Ovary (tissue), 9 donors: ENCODE measurements around the gene UNC5C. TPM values are rescaled to one million over a fixed set of nuclear protein-coding genes. Genes with fewer than 3 reads are reported as not detected.

Experiments
- DNase-seq, 5 donors: peaks; one replicate each; pipeline ENCODE4 v3.0.0-alpha.2; 2019 to 2020
- H3K27ac ChIP-seq, 2 donors: fragments of 200-600 bp; one replicate each; pipeline versions ENCODE4 v1.5.1 to v1.8.0; 2019 to 2022
- H3K27me3 ChIP-seq: fragments of 200-600 bp; one replicate; pipeline ENCODE4 v1.8.0; 2022
- H3K36me3 ChIP-seq: fragments of 200-600 bp; sonication (generic); one replicate; pipeline ENCODE4 v1.5.1; 2019
- H3K4me1 ChIP-seq: one replicate; pipeline ENCODE4 v1.8.1; 2013; ENCODE audit warnings: mild to moderate bottlenecking, moderate library complexity; ENCODE audit not compliant: insufficient read depth
- H3K4me3 ChIP-seq: fragments of 200-600 bp; sonication (generic); one replicate; pipeline ENCODE4 v1.5.1; 2017
- H3K9me3 ChIP-seq, 2 donors: fragments of 200-600 bp in 1 of 2; sonication (generic) in 1 of 2; one replicate each; pipeline versions ENCODE4 v1.5.1 to v1.8.1; 2013 to 2019; ENCODE audit warnings: mild to moderate bottlenecking in 1 of 2, moderate library complexity in 1 of 2
- CTCF ChIP-seq, 3 donors: fragments of 450-650 bp in 2 of 3; fragments of 200-600 bp in 1 of 3; IDR thresholded peaks; one replicate each; pipeline versions ENCODE4 v1.5.1 to v1.8.0; 2016 to 2022; ENCODE audit warnings: antibody characterized with exemption in 3 of 3, mild to moderate bottlenecking in 1 of 3
- EP300 ChIP-seq: sonication (generic); formaldehyde crosslinking; IDR thresholded peaks from one replicate; pipeline ENCODE4 v1.6.1; 2017; ENCODE audit warnings: antibody characterized with exemption
- POLR2A ChIP-seq: fragments of 450-650 bp; IDR thresholded peaks from one replicate; pipeline ENCODE4 v1.6.1; 2017; ENCODE audit warnings: antibody characterized with exemption, mild to moderate bottlenecking, moderate library complexity
- WGBS, 3 donors: extraction: QIAGEN DNeasy Blood & Tissue Kit in 1 of 3; methylation state at CpG; one replicate each; pipeline versions ENCODE4 v1.1.5 to v1.1.7; 2013 to 2017; 5-methylcytosine and 5-hydroxymethylcytosine counted together
- intact Hi-C, 4 donors: fragments of 100-400 bp; cut with DNase I; formaldehyde crosslinking; loops; one replicate each; pipeline versions ENCODE4 v1.11.0 to v1.15.1; 2022 to 2023
- polyA plus RNA-seq, 2 donors: library from polyadenylated mRNA; stranded (reverse); fragments of 200-250 nt in 1 of 2; fragments of 350-450 nt in 1 of 2; fragmentation: Illumina TruSeq in 1 of 2; extraction: RNeasy Lipid Tissue Mini Kit (QIAGEN cat#74804) in 1 of 2; gene quantifications; one replicate each; pipeline ENCODE4 v1.2.3, GENCODE V29; 2013 to 2014
- total RNA-seq, 7 donors: library from RNA; depleted of rRNA in 2 of 7; stranded (reverse); fragments of >200 nt in 2 of 7; fragmentation: NEBNext Ultra II Directional in 3 of 7; extraction: Animal tissue kit (Norgen Biotek cat#: 25700) in 3 of 7; gene quantifications; one replicate each; pipeline versions ENCODE4 v1.1.0 to v1.2.4, GENCODE V29; 2016 to 2023
- donor health status: DM: no; HTN: no; CAD: no; lungs with moderate emphysema.
- donor health status: DM: no; HTN: no; CAD: no.
- donor health status: Bipolar disorder and iron deficiency.
- donor health status: DM: yes; HTN: yes; CAD: no.
- donor health status: DM: no; HTN: no; CAD: no.
- donor health status: DM: yes; HTN: yes; CAD: no.

UNC5C gene
- total and polyA plus RNA-seq, 9 donors, result 1.8 to 9.4 (median 3.9) TPM

DNA sequence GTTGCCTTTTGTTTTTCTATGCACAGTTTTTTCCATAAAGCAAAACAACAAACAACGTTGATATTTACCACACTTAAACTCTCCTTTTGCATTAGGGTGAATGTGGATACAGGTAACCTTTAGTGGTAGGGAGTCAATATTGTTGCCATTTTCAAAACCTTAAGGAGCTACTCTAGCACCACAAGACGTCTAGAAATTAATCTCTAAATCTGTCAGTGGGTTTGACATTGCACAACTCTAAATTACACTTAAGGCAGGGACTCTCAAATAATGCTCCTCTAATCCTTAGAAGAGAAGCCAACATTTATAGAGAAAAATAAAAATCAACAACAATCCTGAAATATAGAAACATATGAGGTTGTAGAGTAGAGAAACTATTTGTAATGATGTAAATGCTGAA, 297.2 kb downstream of the UNC5C start:
- intact Hi-C loops, result no loop called here
- H3K4me1 ChIP-seq, result no peaks in the 10 kb centered on the region
- H3K27me3 ChIP-seq, result no peaks in the 10 kb centered on the region
- H3K36me3 ChIP-seq, result no peaks in the 10 kb centered on the region
- 65 to 76% (median 67%) methylated on average over 2 of the region's 2 CpGs for WGBS, 3 donors
- no peak for TF ChIP-seq CTCF (IDR thresholded peaks at IDR 0.05)
- TF ChIP-seq POLR2A, result no peak
- no peak for TF ChIP-seq EP300
- no peak overlapping the region for H3K4me3 ChIP-seq
- no peak for DNase-seq
- H3K27ac ChIP-seq, result no peak overlapping the region
- no peaks in the 10 kb centered on the region for H3K9me3 ChIP-seq

- Histone ChIP-seq H3K9me3 (no peaks in the 10 kb centered on the region), H3K27ac (no peak overlapping the region), H3K4me3 (no peak overlapping the region), H3K27me3 (no peaks in the 10 kb centered on the region), H3K36me3 (no peaks in the 10 kb centered on the region), H3K4me1 (no peaks in the 10 kb centered on the region)
- DNase-seq, result no peak
- intact Hi-C loops, result no loop called here
- WGBS, 3 donors, result 70 to 79% (median 78%) methylated on average over 7 of the region's 7 CpGs
- TF ChIP-seq POLR2A, result no peak
- TF ChIP-seq CTCF (IDR thresholded peaks at IDR 0.05), result no peak
Observed at GRCh38 chr4:95250544-95251137, 298.1 kb downstream of the UNC5C start.

- no peak for DNase-seq
- intact Hi-C loops, result no loop called here
- H3K4me3 ChIP-seq, result no peak overlapping the region
- no peak for TF ChIP-seq POLR2A
- TF ChIP-seq CTCF (IDR thresholded peaks at IDR 0.05), result no peak
- TF ChIP-seq EP300, result no peak
- WGBS, 3 donors, result 63 to 71% (median 69%) methylated on average over 3 of the region's 3 CpGs
- no peaks in the 10 kb centered on the region for H3K4me1 ChIP-seq
- H3K9me3 ChIP-seq, result no peaks in the 10 kb centered on the region
- no peaks in the 10 kb centered on the region for H3K27me3 ChIP-seq
- no peaks in the 10 kb centered on the region for H3K36me3 ChIP-seq
- no peak overlapping the region for H3K27ac ChIP-seq
Observed at GRCh38 chr4:95249426-95250021, 299.2 kb downstream of the UNC5C start.

DNA sequence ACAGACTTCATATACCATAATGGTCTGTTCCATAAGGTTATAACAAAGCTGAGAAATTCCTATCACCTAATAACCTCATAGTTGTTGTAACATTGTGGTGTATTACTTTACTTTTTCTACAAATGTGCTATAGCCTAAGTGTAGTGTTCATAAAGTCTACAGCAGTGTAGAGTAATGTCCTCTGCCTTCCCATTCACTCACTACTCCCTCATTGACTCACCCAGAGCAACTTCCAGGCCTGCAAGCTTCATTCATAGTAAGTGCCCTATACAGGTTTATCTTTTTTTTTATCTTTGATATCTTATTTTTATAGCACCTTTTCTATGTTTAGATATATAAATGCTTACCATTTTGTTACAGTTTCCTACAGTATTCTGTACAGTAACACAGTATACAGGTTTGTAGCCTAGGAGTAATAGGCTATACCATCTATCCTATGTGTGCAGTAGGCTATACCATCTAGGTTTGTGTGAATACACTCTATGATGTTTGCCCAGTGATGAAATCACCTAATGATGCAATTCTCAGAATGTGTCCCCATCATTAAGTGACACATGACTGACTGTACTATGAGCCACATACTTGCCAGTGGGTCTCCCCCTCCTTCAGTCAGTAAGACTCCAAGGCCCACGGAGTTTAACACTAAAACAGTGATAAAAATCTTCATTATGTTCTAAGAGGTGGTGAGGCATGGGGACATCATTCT, 299.9 kb downstream of the UNC5C start:
- no peak for DNase-seq
- Histone ChIP-seq H3K4me1 (no peaks in the 10 kb centered on the region), H3K4me3 (no peak overlapping the region), H3K27ac (no peak overlapping the region), H3K27me3 (no peaks in the 10 kb centered on the region), H3K36me3 (no peaks in the 10 kb centered on the region), H3K9me3 (no peaks in the 10 kb centered on the region)
- 63 to 100% (median 78%) methylated on average over 1 of the region's 1 CpG for WGBS, 3 donors
- no peak for TF ChIP-seq CTCF (IDR thresholded peaks at IDR 0.05)
- TF ChIP-seq POLR2A, result no peak
- TF ChIP-seq EP300, result no peak
- intact Hi-C loops, result no loop called here
